Parathyroid adenoma (tissue), 2 donors: ENCODE results near the gene FARS2.

Experiments used
- H2AFZ ChIP-seq: fragments of 300-600 bp; sonication (generic); one replicate; pipeline ENCODE4 v1.7.0; 2017; ENCODE audit warnings: antibody characterized with exemption, mild to moderate bottlenecking
- H3K27ac ChIP-seq: fragments of 300-600 bp; sonication (generic); one replicate; pipeline ENCODE4 v1.7.0; 2017
- H3K27me3 ChIP-seq: fragments of 300-600 bp; sonication (generic); one replicate; pipeline ENCODE4 v1.7.0; 2017; ENCODE audit warnings: low read length; ENCODE audit not compliant: control insufficient read depth, insufficient read depth
- H3K36me3 ChIP-seq: fragments of 300-600 bp; sonication (generic); one replicate; pipeline ENCODE4 v1.7.0; 2017; ENCODE audit warnings: low read length; ENCODE audit not compliant: control insufficient read depth, insufficient read depth
- H3K4me1 ChIP-seq: fragments of 300-600 bp; sonication (generic); one replicate; pipeline ENCODE4 v1.7.0; 2017; ENCODE audit warnings: control low read depth
- H3K4me2 ChIP-seq: fragments of 300-600 bp; sonication (generic); one replicate; pipeline ENCODE4 v1.7.0; 2017; ENCODE audit warnings: low read length
- H3K4me3 ChIP-seq: fragments of 300-600 bp; sonication (generic); one replicate; pipeline ENCODE4 v1.7.0; 2017; ENCODE audit warnings: low read depth, low read length
- H3K79me2 ChIP-seq: fragments of 300-600 bp; sonication (generic); one replicate; pipeline ENCODE4 v1.7.0; 2017; ENCODE audit warnings: control low read depth
- H3K9ac ChIP-seq: fragments of 300-600 bp; sonication (generic); one replicate; pipeline ENCODE4 v1.7.0; 2017; ENCODE audit warnings: mild to moderate bottlenecking
- H3K9me3 ChIP-seq: fragments of 300-600 bp; sonication (generic); one replicate; pipeline ENCODE4 v1.7.0; 2017; ENCODE audit warnings: low read length; ENCODE audit not compliant: control insufficient read depth
- CTCF ChIP-seq: fragments of 300-600 bp; sonication (generic); IDR thresholded peaks from one replicate; pipeline ENCODE4 v1.7.0; 2017; ENCODE audit warnings: antibody characterized with exemption, mild to moderate bottlenecking
- donor health status: primary hyperparathyroidism.

The FARS2 gene

GRCh38 chr6:5529015-5529414, 267.7 kb downstream of the FARS2 start:
- Histone ChIP-seq H3K36me3 (no peaks in the 10 kb centered on the region), H3K79me2 (no peaks in the 10 kb centered on the region), H3K27me3 (no peaks in the 10 kb centered on the region), H3K4me3 (no peak overlapping the region), H3K4me2 (no peak overlapping the region), H3K9me3 (no peaks in the 10 kb centered on the region), H3K9ac (no peak overlapping the region), H2AFZ (no peak overlapping the region), H3K27ac (no peak overlapping the region), H3K4me1 (no peaks in the 10 kb centered on the region)
- TF ChIP-seq CTCF: no peak

- Histone ChIP-seq H3K9me3 (no peaks in the 10 kb centered on the region), H3K4me2 (no peak overlapping the region), H3K9ac (no peak overlapping the region), H3K4me1 (no peaks in the 10 kb centered on the region), H3K27ac (no peak overlapping the region), H2AFZ (no peak overlapping the region), H3K79me2 (no peaks in the 10 kb centered on the region), H3K4me3 (no peak overlapping the region), H3K36me3 (no peaks in the 10 kb centered on the region), H3K27me3 (no peaks in the 10 kb centered on the region)
- no peak for TF ChIP-seq CTCF
Observed at GRCh38 chr6:5529733-5530132, 268.4 kb downstream of the FARS2 start.

- Histone ChIP-seq H3K9ac (no peak overlapping the region), H3K4me3 (no peak overlapping the region), H3K27me3 (no peaks in the 10 kb centered on the region), H2AFZ (no peak overlapping the region), H3K4me1 (no peaks in the 10 kb centered on the region), H3K79me2 (no peaks in the 10 kb centered on the region), H3K27ac (no peak overlapping the region), H3K4me2 (no peak overlapping the region), H3K9me3 (no peaks in the 10 kb centered on the region), H3K36me3 (no peaks in the 10 kb centered on the region)
- TF ChIP-seq CTCF: no peak
Observed at GRCh38 chr6:5531161-5531560, 269.8 kb downstream of the FARS2 start.

GRCh38 chr6:5531853-5532375, 270.6 kb downstream of the FARS2 start:
- Histone ChIP-seq H3K27me3 (no peaks in the 10 kb centered on the region), H3K4me3 (no peak overlapping the region), H2AFZ (no peak overlapping the region), H3K27ac (no peak overlapping the region), H3K4me1 (no peaks in the 10 kb centered on the region), H3K79me2 (no peaks in the 10 kb centered on the region), H3K9me3 (no peaks in the 10 kb centered on the region), H3K9ac (no peak overlapping the region), H3K36me3 (no peaks in the 10 kb centered on the region), H3K4me2 (no peak overlapping the region)
- no peak for TF ChIP-seq CTCF

GRCh38 chr6:5532941-5533340, 271.6 kb downstream of the FARS2 start:
- Histone ChIP-seq H3K9me3 (no peaks in the 10 kb centered on the region), H3K27me3 (no peaks in the 10 kb centered on the region), H3K9ac (no peak overlapping the region), H2AFZ (no peak overlapping the region), H3K4me3 (no peak overlapping the region), H3K79me2 (no peaks in the 10 kb centered on the region), H3K27ac (no peak overlapping the region), H3K4me2 (no peak overlapping the region), H3K4me1 (no peaks in the 10 kb centered on the region), H3K36me3 (no peaks in the 10 kb centered on the region)
- TF ChIP-seq CTCF: no peak
